GM18508 (cell line): ENCODE results near the gene BAG5.

ENCODE experiments used
- ATAC-seq: cut with Tn5 transposase; IDR thresholded peaks from one replicate; pipeline ENCODE4 v1.9.1; 2021; ENCODE audit warnings: moderate number of reproducible peaks; ENCODE audit not compliant: insufficient read depth, unreplicated experiment

BAG5 gene

GRCh38 chr14:103524002-103524935 lies 38.2 kb downstream of the BAG5 start:
- ATAC-seq = no peak

DNA sequence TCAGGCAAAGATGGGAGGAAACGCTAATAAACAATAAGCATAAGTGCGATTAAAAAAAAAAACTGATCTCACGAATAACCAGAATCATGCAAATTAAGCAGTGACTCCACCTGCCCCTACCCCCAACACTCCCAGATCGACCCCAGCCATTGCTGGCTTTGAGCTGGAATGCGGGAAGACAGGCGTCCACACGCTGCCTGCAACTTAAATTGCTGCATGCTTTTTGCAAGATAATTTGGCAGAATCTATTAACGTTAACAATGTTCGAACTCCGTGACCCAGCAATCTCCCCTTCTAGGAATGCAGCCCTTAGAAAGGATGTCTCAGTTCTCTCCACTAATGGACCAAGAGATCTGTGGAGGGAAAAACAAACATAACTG lies 38.9 kb downstream of the BAG5 start:
- ATAC-seq = no peak

DNA sequence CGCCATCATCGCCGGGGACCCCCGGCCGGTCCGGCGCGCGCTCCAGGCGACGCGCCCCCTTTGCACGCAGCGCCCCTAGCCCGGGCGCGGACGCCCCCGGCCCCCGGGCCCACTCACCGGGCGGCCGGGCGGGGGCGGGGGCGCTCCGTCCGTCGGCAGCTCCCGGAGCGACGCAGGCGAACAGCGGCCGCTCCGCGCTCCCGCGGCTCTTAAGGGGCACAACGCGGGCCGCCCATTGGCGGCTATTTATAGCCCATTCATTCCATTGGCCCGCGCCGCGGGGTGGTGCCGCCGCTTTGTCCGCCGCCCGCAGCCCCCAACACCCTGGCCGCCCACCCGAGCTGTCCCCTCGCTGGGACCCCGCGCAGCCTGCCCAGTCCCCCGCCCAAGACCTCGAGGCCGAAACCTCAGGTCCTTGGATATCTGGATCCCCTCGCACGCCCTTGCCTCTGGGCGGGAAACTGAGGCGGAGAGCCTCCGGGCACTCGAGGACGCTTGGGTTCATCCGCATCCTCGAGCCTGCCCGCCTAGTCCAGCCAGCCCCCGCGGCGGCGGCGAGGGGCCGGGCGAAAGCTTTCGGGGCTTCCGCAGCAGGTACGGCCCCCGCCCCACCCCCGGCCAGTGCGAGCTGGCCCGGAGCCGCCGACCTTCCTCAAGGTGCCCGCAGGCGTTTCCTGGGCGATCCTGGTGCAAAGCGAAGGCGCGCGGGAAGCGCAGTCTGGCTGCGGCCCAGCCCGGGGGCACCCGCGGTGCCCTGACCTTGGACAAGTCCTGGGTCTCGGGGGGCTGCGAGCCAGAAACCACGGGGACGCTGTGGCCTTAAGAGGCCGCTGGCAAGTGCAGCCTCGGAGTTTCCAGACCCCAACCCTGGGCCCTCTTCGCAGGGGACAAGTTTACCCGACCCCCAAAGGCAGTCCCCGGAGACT lies 39.5 kb downstream of the BAG5 start, which contains the start of gene CKB:
CKB (minus strand) TSS at position 182 of the 926 bp plus-strand sequence. CDS start 337 bp downstream, outside the sequence.
- ATAC-seq = no peak

DNA sequence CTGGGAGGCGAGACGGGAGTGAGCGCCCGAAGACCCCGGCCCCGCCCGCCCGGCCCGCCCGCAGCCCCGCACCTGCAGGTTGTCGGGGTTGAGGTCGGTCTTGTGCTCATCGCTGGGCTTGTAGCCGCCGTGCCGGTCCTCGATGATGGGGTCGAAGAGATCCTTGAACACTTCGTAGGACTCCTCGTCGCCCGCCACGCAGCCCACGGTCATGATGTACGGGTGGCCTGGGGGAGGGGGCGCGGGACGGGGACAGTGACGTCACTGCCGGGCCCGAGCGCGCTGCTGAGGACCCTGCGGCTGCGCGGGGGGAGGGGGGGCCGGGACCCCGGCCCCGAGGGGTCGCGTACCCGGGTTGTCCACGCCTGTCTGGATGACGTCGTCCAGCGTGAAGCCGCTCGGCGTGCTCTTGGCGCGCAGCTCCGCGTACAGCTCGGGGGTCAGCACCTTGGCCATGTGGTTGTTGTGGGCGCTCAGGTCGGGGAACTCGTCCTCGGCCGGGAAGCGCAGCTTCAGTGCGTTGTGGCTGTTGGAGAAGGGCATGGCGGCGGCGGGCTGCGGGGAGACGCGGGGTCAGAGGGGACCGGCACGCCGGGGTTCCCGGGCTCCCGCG lies 40.4 kb downstream of the BAG5 start:
- ATAC-seq = no peak

- ATAC-seq = no peak
Observed at GRCh38 chr14:103521438-103521950, 41.0 kb downstream of the BAG5 start.

DNA sequence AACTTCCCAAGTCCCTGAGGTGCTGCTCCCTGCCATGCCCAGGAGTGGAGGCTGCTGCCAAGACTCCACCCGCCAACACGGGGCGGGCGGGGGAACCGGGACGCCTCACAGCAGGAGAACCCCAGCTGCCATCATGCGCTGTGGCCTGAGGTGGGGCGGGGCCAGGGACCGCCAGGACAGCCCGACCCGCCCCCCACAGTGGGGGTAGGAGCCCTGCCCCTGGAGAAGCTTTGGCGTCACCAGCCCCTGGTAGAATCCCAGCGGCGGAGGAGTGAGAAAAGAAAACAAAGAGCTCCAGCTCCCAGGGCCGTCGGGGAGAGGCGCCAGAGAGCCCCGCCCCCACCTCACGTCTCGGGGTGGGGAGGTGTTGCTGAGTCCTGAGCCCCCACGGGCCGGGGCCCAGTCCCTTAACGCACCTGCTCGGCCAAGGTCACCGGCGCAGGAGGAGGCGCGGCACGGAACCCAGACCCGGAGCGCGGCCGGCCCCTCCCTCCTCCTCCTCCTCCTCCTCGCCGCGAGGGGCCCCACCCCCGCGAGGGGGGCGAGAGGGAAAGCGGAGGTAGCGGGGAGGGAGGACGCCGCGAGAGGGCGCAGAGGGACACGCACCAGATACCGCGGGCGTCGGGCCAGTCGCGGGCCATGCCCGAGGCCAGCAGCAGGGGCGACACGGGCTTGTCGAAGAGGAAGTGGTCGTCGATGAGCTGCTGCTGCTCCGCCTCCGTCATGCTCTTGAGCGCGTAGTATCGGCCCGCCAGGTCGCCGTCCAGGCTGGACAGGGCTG lies 41.6 kb downstream of the BAG5 start:
- no peak for ATAC-seq

GRCh38 chr14:103520269-103520656 lies 42.2 kb downstream of the BAG5 start:
- no peak for ATAC-seq

DNA sequence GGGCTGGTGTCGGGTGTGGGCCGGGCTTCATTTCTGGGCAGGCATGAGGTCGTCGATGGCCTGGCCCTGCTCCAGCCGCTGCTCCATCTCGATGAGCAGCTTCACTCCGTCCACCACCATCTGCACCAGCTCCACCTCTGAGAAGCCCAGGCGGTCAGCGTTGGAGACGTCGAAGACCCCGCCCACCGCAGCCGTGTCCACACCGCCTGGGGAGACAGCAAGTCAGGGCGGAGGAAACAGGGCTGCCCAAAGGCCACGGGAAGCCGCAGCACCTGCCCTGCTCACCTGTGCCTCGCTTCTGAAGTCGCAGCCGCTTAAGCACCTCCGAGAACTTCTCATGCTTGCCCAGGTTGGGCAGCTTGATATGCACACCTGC lies 42.6 kb downstream of the BAG5 start:
- ATAC-seq = no peak

GRCh38 chr14:103519043-103519836 lies 43.2 kb downstream of the BAG5 start:
- ATAC-seq = no peak

DNA sequence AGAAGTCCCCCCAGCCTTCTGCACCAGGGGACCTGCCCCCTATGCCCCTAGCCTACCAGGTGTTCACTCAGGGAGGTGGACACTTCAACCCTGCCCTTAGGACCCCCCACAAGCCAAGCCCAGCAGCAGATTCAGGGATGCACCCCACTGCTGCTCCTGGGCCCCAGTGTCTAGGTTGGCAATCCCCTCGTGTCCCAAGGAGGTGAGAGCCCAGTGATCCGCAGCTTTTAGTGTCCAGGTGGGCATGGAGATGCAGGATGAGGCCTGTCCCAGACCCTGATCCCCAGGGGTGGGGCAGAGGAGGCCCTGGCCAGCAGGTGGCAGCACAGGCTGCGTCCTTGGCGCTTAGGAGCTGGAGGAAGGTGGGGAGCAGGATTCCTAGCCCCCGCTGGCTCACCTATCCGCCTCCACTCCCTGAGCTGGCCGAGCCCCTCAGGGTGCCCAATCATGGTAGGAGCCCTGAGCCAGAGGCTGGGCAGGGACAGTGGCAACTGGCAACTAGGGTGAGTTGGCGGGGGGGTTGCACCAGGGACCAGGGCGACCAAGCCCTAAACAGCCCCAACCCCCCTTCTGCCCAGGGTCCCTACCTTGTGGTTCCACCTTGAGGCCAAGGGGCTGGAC lies 43.9 kb downstream of the BAG5 start:
- no peak for ATAC-seq

DNA sequence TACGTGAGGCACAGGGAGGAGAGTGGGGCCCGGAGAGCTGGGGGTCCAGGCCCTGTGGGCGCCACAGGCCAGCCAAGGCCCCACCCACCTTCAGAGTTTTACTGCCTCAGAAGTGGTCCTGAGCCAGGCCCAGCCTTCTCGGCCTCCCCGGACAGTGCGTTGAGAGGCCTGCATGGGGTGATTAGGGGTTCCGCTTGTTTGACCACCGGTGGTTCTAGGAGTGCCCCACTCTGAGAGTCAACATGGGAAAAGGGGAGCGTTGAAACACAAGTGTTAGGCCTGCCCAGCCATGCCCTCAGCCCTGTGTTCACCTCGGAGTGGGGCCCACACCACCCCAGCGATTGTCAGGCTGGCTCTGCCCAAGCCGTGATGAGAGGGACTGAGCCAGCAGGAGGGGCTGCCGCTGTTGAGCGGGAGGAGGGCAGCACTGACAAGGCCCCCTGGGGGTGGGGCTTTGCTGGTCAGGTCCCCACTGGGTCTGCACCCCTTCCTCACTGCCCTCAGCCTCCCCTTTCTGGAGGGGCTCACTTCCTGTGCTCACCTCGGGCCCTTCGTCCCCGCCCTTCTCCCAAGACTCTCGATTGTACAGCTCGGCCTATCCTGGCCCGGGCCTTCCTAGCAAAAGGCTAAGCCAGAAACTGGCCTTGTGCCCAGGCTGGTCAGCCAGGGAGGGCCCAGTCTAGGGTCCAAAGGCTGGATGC lies 44.6 kb downstream of the BAG5 start:
- no peak for ATAC-seq

DNA sequence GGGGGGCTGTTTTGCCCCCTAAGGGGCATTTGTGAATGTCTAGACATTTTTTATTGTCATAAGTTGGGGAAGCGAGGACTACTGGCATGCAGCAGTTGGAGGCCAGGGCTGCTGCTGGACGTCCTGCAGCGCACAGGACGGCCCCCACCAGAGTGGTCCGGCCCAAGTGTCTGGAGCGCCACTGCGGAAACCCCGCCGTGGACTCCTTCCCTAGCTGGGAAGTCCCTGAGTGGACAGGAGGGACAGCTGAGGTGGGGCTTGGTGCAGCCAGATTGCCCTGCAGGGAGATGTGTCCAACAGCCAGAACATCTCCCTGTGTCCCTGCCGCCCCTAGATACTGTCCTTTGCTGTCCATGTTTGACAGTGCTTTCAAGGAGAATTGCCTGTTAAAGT lies 45.3 kb downstream of the BAG5 start:
- ATAC-seq = no peak

- ATAC-seq = no peak
Observed at GRCh38 chr14:103516426-103517173, 45.9 kb downstream of the BAG5 start.

GRCh38 chr14:103514596-103515421 lies 47.6 kb downstream of the BAG5 start:
- no peak for ATAC-seq

DNA sequence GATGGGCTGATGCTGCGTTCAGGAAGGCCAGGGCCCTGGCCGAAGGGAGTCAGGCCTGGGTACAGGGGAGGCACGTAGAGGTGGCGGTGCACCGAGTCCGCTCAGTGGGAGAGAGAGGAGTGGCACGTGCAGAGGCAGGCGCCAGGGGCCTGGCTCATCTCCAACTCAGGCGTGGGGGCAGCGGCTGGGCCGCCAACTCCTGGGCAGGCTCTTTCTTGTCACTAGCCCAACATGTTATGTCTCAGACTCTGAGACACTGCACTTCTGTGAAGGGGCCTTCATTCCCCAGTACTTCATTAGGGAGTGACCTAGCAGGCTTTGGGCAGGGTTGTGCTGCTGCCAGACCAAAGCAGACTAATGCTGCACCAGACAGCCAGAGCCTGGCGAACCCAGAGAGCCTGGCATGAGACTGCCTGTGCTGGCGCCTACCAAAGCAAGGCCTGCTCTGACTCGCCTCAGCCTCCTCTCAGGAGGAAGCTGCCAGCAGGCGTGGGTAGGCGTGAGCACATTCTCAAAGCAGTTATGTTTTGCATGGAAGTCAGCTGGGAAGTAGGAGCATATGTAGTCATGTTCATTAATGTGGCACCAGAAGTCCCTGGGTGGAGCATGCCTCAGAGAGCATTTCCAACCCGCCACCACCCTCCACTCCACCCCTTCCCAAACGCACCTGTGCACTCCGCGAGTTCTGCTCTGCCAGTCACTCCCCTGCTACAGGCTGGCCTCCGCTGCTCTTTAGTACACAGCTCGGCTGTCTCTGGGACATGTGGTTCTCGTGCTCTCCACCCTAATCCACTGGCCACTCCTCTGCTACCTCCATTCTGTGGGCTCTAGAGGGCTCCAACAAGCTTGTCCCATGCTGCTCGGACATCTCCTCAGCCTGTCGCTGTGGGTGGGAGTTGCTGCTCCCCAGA lies 49.5 kb downstream of the BAG5 start:
- ATAC-seq = no peak
